ENCODE results near the gene OXLD1.

The OXLD1 gene

DNA sequence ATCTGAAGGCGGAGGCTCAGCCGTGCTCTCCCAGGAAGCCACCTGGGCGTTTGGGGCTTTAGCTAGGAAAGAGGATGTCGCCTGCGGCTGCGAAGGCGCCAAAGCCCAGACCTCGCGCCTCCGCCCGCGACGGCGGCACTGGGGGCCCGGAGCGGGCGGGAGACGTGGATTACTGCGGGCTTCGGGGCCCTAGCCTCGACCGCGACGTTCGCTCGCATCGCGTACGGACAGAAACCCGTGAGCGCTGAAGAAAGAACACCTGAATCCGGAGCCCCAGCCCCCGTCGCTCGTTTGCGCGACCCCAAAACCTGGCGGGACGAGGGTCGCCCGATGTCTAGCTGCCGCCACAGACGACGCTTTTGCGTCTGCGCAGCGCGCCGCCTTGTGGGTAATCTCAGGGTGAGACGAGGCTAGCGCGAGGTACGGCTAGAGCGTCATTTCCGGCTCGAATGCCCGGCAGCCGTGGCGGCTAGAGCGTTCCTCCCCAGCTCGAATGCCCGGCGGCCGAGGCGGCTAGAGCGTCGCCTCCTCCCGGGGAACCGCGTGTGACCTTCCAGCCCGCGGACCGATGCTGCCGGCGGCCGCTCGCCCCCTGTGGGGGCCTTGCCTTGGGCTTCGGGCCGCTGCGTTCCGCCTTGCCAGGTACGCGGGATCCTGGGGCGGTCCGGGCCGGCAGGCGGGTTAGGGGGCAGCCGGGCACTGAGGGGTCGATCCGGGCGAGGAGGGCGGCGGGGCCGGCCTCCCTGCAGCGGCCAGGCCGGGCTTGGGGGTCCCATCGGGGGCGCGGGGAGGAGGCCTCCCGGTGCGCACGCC is 36.7 kb upstream of the OXLD1 start, which contains the start of gene MRPL12:
Gene MRPL12 (plus strand): TSS at position 434 of the 813 bp plus-strand sequence. CDS start 135 bp downstream, at position 569.
- DNase-seq (ENCODE audit: low read depth in 2 of 2) = peak; percentile 76 to 86

DNA sequence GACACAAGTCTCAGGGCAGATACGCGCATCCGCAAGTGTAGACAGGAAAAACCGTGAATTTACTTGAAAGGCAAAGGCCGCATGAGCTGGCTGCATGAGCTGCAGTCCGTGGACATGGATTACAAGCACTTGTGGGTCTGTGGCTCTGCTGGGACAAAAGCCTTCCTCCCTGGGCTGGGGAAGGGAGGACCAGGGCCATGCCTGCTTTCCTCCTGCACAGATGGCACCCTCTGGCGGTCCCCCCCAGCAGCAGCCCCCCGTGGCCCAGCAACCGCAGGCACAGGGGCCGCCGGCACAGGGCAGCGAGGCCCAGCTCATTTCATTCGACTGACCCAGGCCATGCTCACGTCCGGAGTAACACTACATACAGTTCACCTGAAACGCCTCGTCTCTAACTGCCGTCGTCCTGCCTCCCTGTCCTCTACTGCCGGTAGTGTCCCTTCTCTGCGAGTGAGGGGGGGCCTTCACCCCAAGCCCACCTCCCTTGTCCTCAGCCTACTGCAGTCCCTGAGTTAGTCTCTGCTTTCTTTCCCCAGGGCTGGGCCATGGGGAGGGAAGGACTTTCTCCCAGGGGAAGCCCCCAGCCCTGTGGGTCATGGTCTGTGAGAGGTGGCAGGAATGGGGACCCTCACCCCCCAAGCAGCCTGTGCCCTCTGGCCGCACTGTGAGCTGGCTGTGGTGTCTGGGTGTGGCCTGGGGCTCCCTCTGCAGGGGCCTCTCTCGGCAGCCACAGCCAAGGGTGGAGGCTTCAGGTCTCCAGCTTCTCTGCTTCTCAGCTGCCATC is 35.1 kb upstream of the OXLD1 start:
- DNase-seq (ENCODE audit: low read depth in 2 of 2) = no peak

DNA sequence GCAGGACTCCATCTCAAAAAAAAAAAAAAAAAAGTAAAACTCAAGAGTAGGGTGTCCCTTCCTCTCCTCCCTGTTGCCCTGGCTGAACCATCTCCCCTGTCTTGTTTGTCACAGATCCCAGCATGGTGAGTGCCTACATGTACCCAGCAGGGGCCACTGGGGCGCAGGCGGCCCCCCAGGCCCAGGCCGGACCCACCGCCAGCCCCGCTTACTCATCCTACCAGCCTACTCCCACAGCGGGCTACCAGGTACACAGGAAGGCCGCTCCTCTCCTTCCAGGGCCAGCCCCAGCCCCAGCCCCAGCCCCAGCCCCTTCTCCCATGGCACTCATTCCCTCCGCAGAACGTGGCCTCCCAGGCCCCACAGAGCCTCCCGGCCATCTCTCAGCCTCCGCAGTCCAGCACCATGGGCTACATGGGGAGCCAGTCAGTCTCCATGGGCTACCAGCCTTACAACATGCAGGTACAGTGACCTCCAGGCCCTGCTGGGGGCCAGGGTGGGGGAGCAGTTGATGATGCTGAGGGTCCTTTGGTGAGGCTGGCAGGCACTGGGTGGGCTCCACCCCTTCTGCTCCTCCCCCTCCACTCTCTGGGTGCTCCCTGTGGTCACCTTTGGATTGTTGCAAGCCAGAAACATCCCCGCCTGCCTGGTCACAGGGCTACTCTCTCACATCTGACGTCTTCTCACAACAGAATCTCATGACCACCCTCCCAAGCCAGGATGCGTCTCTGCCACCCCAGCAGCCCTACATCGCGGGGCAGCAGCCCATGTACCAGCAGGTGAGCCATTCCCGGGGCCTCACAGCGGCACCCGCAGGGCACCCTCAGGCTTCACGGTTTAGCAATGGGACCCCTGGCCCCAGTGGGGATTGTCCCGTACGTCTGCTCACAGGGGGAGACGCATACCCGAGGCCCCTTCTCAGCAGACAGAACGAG is 34.2 kb upstream of the OXLD1 start:
- DNase-seq (ENCODE audit: low read depth in 2 of 2) = no peak

DNA sequence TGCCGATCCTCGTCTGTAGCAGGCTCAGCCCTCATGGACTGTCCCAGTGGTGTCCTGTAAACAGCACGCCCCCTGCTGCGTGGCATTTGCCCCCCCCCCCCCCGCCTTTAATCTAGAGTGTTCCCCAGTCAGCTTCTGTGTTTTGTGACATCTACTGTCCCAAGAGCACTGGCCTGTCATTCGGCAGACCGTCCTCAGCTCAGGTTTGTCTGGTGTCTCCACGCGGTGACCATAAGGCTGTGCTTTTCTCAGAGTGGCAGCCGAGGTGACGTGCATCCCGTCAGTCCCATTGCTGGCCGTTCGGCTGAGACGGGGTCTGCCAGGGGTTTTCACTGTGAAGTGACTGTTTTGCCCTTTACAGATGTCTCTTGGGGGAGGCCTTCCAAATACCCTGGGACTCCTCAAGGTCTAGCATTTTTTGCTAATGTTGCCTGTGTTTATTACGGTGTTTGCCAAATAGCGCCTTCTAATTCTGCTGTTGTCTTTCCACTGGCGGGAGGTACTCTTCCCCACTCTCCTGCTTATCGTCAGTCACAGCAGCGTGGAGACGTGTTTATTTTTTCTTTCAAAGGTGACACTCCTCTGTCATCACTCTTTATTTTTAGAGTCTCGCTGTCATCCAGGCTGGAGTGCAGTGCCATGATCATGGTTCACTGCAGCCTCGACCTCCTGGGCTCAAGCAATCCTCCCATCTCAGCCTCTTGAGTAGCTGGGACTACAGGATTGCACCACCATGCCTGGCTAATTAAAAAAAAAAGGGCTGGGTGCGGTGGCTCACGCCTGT is 31.0 kb upstream of the OXLD1 start:
- no peak for DNase-seq (ENCODE audit: low read depth in 2 of 2)

DNA sequence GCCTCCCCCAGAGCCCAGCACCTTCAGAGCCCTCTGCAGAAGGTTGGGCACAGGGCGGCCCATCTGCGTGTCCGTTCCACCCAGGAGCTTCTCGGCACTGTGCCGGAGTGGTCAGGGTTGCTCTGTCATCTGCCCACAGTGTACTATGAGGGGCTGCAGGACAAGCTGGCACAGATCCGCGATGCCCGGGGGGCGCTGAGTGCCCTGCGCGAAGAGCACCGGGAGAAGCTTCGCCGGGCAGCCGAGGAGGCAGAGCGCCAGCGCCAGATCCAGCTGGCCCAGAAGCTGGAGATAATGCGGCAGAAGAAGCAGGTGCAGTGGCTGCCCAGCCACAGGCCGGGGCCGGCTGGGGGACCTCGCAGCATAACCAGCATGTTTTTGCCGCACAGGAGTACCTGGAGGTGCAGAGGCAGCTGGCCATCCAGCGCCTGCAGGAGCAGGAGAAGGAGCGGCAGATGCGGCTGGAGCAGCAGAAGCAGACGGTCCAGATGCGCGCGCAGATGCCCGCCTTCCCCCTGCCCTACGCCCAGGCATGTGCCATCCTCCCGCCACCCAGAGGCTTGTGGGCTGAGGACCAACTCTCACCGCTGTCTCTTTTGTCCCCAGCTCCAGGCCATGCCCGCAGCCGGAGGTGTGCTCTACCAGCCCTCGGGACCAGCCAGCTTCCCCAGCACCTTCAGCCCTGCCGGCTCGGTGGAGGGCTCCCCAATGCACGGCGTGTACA is 30.0 kb upstream of the OXLD1 start:
- DNase-seq (ENCODE audit: low read depth in 2 of 2) = no peak

DNA sequence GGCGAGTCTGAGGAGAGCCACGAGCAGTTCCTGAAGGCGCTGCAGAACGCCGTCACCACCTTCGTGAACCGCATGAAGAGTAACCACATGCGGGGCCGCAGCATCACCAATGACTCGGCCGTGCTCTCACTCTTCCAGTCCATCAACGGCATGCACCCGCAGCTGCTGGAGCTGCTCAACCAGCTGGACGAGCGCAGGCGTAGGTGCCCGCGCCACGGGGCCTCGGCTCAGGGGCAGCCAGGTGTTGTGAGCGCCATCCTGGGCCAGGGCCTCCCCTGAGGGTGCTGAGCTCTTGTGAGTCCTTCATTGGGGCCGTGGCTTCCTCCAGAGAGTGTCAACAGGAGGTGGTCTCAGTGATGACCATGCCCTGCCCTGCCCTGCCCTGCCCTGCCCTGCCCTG is 29.4 kb upstream of the OXLD1 start:
- no peak for DNase-seq (ENCODE audit: low read depth in 2 of 2)

DNA sequence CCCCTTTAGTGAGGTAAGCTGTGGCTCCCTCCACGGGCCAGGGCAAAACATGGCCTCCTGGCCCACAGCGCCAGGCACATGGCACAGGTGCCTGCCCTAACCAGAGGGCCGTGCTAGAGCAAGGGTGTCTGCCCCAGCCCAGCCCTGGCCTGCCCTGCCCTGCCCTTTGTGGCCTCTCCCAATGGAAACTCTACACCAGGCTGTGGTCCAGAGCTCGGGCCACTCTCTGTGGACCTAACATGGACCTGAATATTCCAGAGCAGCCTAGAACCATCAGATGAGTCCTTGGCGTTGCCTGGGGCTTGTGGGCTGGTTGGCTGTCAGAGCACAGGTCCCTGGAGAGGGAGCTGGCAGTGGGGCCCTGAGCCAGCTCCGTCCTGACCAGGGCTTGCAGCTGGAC is 28.8 kb upstream of the OXLD1 start:
- DNase-seq (ENCODE audit: low read depth in 2 of 2) = no peak

DNA sequence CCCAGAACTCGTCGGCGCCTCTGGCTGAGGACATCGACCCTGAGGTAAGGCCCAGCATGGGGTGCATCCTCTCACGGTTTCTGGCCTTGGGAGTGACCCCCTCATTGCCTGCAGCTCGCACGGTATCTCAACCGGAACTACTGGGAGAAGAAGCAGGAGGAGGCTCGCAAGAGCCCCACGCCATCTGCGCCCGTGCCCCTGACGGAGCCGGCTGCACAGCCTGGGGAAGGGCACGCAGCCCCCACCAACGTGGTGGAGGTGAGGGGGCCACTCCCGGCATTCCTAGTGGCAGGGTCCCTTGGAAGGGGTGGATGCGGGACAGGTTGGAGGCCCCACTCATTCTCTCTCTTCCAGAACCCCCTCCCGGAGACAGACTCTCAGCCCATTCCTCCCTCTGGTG is 28.4 kb upstream of the OXLD1 start:
- DNase-seq (ENCODE audit: low read depth in 2 of 2) = no peak

DNA sequence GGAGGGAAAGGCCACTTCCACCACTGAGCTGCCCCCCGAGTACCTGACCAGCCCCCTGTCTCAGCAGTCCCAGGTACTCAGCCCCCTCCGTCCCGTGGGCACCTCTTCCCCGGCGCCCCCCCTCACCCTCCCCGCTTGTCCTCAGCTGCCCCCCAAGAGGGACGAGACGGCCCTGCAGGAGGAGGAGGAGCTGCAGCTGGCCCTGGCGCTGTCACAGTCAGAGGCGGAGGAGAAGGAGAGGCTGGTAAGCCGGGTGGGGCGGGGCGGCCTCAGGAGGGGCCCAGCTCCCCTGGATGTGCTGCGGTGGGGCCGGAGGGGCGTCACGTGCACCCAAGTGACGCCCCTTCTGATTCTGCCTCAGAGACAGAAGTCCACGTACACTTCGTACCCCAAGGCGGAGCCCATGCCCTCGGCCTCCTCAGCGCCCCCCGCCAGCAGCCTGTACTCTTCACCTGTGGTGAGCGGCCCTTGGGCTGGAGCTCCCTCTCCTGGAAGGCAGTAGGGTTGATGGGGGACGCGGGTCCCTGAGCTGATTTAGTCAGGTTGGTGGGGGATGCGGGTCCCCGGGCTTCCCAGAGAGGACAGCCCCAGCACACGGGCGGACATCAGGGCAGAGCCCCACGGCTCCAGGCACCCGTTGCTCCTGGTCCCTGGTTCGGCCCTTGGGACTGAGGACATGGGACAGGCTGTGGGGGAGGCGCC is 27.3 kb upstream of the OXLD1 start:
- DNase-seq (ENCODE audit: low read depth in 2 of 2) = no peak

DNA sequence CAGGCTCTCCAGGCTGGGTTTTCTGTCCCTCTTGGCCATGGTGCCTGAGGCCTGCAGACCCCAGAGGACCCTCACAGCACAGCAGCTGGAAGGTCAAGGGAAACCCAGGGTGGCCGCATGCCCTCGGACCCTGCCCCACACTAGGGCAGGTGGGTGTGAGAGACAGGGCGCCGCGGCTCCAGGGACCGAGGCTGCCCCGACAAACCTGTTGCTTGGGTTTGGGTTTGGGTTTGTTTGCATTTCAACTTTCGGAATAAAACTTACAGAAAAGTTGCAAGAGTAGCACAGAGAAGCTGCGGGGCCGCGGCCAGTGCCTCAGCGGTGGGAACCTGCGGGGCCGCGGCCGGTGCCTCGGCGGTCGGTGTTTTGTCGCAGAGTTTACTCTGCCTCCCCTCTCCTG is 25.2 kb upstream of the OXLD1 start:
- no peak for DNase-seq (ENCODE audit: low read depth in 2 of 2)

DNA sequence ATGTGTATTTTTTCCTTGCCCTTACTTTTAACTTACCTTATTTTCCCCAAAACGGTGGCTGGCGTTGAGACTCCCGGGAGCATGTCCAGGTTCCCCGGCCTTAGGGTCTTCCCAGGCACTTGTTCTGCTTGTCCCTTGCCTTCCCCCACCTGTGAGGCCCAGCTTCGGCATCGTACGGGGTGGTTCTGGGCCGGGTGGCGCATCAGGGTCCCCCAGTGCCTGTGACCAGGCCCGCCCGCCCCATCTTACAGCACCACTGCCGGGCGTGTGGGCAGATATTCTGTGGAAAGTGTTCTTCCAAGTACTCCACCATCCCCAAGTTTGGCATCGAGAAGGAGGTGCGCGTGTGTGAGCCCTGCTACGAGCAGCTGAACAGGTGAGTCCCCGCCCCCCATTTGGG is 24.8 kb upstream of the OXLD1 start:
- DNase-seq (ENCODE audit: low read depth in 2 of 2) = no peak

DNA sequence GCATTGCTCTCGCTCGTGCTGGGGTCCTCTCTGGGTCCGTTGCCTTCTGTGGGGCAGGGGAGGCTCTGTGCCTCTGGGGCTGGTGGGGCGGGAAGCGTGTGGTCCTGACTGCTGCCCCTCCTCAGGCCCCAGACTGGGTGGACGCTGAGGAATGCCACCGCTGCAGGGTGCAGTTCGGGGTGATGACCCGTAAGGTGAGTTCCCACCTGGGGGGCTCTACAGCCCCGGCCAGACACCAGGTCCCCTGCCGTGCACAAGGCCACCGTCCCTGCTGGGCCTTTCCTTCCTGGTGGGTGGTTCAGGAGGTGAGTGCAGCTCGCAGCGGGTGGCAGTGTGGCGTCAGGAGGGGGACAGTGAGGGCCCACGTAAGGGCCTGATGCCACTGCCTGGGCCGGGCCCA is 24.1 kb upstream of the OXLD1 start:
- no peak for DNase-seq (ENCODE audit: low read depth in 2 of 2)

DNA sequence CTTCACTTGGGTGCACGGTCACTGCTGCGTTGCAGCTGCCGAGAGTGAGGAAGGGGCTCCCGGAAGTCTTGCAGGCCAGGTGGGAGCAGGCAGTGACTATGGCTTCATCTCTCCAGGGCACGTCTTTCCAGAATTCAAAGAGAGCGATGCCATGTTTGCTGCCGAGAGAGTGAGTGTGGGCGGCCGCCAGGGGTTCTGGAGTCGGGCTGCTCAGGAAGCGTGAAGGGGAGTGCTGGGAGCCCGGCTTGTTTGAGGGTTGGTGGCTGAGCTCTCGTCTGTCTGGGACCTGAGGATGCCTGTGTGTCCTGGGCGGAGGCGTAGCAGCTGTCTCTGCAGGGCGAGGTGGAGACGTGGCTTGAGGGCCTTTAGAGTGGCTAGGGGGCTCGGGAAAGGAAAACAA is 23.7 kb upstream of the OXLD1 start:
- DNase-seq (ENCODE audit: low read depth in 2 of 2) = no peak

DNA sequence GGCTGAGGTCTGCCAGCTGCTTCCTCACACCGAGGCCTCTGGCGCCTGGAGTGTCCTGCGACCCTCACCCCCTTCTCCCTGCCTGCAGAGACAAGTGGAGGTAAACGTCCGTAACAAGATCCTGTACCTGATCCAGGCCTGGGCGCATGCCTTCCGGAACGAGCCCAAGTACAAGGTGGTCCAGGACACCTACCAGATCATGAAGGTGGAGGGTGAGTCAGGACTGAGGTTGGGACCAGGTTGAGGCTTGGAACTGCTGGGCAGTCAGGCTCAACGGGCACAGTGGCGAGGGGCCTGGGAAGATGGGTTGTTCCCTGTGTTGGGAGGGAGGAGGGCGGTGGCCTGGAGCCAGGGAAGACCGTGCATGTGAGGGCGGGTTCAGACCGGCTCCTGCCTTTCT is 22.2 kb upstream of the OXLD1 start:
- DNase-seq (ENCODE audit: low read depth in 2 of 2) = no peak

DNA sequence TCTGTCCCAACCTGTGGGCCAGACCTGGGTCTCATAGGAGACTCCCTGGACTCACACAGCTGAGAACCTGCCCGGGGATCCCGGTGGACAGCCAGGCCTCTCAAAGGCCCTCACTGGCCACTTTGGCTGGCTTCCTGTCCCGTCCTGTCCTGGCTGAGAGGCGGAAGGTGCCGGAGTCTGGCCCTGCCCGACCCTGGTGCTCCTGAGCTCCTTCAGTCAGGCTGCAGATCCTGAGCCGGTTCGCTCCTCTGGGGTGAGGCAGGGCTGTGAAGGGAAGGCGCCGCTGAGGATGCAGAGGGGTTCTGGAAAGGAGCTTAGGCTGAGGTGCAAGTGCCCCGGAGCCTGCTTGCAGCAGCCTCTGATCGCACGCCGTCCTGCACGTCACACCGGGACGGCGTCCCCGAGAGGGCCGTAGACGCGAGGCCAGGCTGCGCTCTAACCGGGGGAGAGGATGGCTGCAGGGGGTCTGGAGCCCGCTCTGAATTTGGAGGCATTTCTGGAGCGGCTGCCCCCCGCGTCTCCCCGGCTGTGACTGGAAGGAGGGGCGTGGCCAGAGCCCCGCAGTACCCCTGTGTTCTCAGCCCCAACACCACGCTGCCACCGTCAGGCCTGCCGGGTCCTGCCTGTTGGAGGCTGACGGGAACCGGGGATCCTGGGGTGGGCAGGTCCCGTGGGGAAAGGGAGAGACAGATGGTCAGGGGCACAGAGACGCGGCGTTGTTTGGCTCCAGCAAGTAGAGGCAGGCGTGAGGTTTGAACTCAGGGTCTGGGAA is 21.6 kb upstream of the OXLD1 start:
- no peak for DNase-seq (ENCODE audit: low read depth in 2 of 2)

DNA sequence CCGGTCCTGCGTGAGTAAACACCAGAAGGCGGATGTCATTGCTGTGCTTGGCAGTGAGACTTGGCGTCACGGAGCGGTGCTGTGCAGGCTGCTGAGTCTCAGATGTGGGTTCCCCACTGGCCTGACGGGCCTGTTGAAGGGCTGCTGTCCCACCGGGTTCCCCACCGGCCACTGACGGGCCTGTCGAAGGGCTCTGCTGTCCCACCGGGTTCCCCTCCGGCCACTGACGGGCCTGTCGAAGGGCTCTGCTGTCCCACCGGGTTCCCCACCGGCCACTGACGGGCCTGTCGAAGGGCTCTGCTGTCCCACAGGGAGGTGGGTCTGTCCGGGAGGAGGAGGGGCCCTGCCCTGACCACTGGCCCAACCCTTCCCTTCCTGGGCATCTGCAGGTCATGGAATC is 20.2 kb upstream of the OXLD1 start:
- DNase-seq (ENCODE audit: low read depth in 2 of 2) = no peak

DNA sequence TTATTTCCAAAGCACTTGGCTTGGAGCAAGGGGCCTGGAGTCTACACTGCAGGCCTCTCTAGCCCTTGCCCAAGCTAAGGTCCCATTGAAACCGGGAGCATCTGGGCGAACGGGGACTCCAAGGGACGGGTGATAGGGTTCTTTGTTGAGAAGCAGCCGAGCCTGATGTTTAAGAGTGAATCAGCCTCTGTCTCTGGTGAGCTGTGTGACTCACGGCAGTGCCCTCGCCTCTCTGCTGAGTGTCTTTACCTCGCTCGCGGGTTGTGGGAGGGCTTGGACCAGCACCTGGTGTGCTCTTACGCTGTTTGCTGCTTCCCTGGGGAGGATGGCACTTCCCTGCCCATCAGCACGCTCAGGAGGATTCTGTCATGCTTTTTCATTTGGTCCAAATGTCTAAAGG is 18.7 kb upstream of the OXLD1 start:
- DNase-seq (ENCODE audit: low read depth in 2 of 2) = peak in 1 of 2 donors; percentile 41

DNA sequence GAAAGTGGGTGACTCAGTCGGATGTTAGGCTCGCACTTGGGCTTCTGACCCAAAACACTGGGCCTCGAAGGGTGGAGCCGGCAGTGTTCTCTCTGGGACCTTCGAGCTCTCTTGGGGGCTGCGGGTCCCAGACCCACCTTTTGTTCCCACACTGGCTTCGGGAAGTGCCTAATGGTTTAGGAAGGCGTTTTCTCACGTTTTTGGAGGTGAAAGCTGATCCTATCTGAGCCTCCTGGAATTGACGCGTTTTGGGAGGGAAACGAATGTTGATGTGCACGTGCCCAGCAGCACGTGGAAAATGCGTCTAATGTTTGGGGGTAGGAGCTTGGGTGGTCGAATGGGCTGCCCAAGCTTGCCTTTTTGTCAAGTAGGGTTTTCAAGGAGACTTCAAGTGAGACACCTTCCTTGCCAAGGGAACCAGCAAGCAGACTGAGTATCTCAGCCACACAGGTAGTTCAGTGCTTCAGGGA is 18.1 kb upstream of the OXLD1 start:
- no peak for DNase-seq (ENCODE audit: low read depth in 2 of 2)
